Kidney capillary endothelial cell (primary cell): ENCODE results near the gene APH1A.
"Not testable (repeated sequence)": the region's sequence is repeated elsewhere in the genome, so short reads cannot be mapped to it uniquely, and the experiment has no call there.

ENCODE experiments used
- DNase-seq: peaks from one replicate; pipeline ENCODE4 v3.0.0-alpha.2; 2018; ENCODE audit warnings: low spot score

The APH1A gene

GRCh38 chr1:150233359-150234308 lies 35.2 kb downstream of the APH1A start:
- DNase-seq = no peak

- DNase-seq = not testable (repeated sequence)
These were observed 35.9 kb downstream of the APH1A start for GRCh38 chr1:150232921-150233320.

GRCh38 chr1:150228246-150228645 lies 40.6 kb downstream of the APH1A start:
- not testable (repeated sequence) for DNase-seq

GRCh38 chr1:150227228-150227627 lies 41.6 kb downstream of the APH1A start:
- no peak for DNase-seq

GRCh38 chr1:150226486-150226885 lies 42.3 kb downstream of the APH1A start:
- DNase-seq = no peak

GRCh38 chr1:150225546-150225945 lies 43.3 kb downstream of the APH1A start:
- DNase-seq = no peak

GRCh38 chr1:150224983-150225382 lies 43.8 kb downstream of the APH1A start:
- DNase-seq = no peak

GRCh38 chr1:150221552-150221951 lies 47.3 kb downstream of the APH1A start:
- DNase-seq = no peak

GRCh38 chr1:150215855-150216254 lies 53.0 kb downstream of the APH1A start:
- not testable (repeated sequence) for DNase-seq
